H9 (cell line): ENCODE measurements around the gene SLCO3A1. TPM values are rescaled to one million over a fixed set of nuclear protein-coding genes. Genes with fewer than 3 reads are reported as not detected.

Source experiments
- DNase-seq: peaks from one replicate; pipeline ENCODE4 v3.0.0-alpha.2; 2017
- H2AFZ ChIP-seq: one replicate; pipeline ENCODE4 v1.6.1; 2013; ENCODE audit warnings: mild to moderate bottlenecking, low read length, control low read depth, moderate library complexity
- H2AK5ac ChIP-seq: 2 replicates; pipeline ENCODE4 v1.6.1; 2013; ENCODE audit warnings: low read length, control low read depth, mixed read lengths; ENCODE audit not compliant: insufficient read length
- H2BK120ac ChIP-seq: one replicate; pipeline ENCODE4 v1.6.1; 2013; ENCODE audit warnings: low read depth, mild to moderate bottlenecking, low read length, control low read depth, inconsistent platforms; ENCODE audit not compliant: poor library complexity, severe bottlenecking
- H2BK12ac ChIP-seq: 2 replicates; pipeline ENCODE4 v1.6.1; 2013; ENCODE audit warnings: low read length, control low read depth, mixed read lengths, low read depth; ENCODE audit not compliant: insufficient read length
- H2BK15ac ChIP-seq: 2 replicates; pipeline ENCODE4 v1.6.1; 2013; ENCODE audit warnings: low read depth, low read length, control low read depth
- H2BK20ac ChIP-seq: one replicate; pipeline ENCODE4 v1.6.1; 2013; ENCODE audit warnings: low read depth, mild to moderate bottlenecking, low read length, control low read depth, inconsistent platforms; ENCODE audit not compliant: poor library complexity, severe bottlenecking
- H2BK5ac ChIP-seq: 2 replicates; pipeline ENCODE4 v1.6.1; 2013; ENCODE audit warnings: low read length, control low read depth, mixed read lengths; ENCODE audit not compliant: insufficient read length
- H3K14ac ChIP-seq: 2 replicates; pipeline ENCODE4 v1.6.1; 2013; ENCODE audit warnings: low read length, control low read depth; ENCODE audit not compliant: insufficient read depth
- H3K18ac ChIP-seq: 2 replicates; pipeline ENCODE4 v1.6.1; 2013; ENCODE audit warnings: low read depth, mild to moderate bottlenecking, mixed read lengths, low read length, control low read depth; ENCODE audit not compliant: insufficient read length
- H3K23ac ChIP-seq: 2 replicates; pipeline ENCODE4 v1.6.1; 2013; ENCODE audit warnings: low read length, control low read depth, mixed read lengths, low read depth; ENCODE audit not compliant: insufficient read length
- H3K23me2 ChIP-seq: 2 replicates; pipeline ENCODE4 v1.6.1; 2013; ENCODE audit warnings: low read depth, mild to moderate bottlenecking, mixed read lengths, low read length, control low read depth; ENCODE audit not compliant: insufficient read length, poor library complexity, severe bottlenecking
- H3K27ac ChIP-seq: 2 replicates; pipeline ENCODE4 v1.5.1; 2013; ENCODE audit warnings: low read length, control low read depth, mixed read lengths, low read depth; ENCODE audit not compliant: insufficient read length
- H3K27me3 ChIP-seq: 2 replicates; pipeline ENCODE4 v1.6.1; 2013; ENCODE audit warnings: low read length, control low read depth, inconsistent platforms; ENCODE audit not compliant: insufficient read depth
- H3K4ac ChIP-seq: 2 replicates; pipeline ENCODE4 v1.6.1; 2013; ENCODE audit warnings: low read depth, mild to moderate bottlenecking, control low read depth, inconsistent platforms, low read length, moderate library complexity
- H3K4me1 ChIP-seq: 2 replicates; pipeline ENCODE4 v1.6.1; 2013; ENCODE audit warnings: low read length, control low read depth, inconsistent platforms; ENCODE audit not compliant: insufficient read depth
- H3K4me2 ChIP-seq: 2 replicates; pipeline ENCODE4 v1.6.1; 2013; ENCODE audit warnings: low read length, control low read depth, mixed read lengths; ENCODE audit not compliant: insufficient read length, insufficient read depth
- H3K56ac ChIP-seq: 2 replicates; pipeline ENCODE4 v1.6.1; 2013; ENCODE audit warnings: low read depth, mild to moderate bottlenecking, mixed read lengths, low read length, control low read depth; ENCODE audit not compliant: insufficient read length
- H3K79me1 ChIP-seq: 2 replicates; pipeline ENCODE4 v1.6.1; 2013; ENCODE audit warnings: low read depth, mild to moderate bottlenecking, moderate library complexity, low read length, control low read depth, inconsistent platforms; ENCODE audit not compliant: insufficient read depth, poor library complexity, severe bottlenecking
- H3K79me2 ChIP-seq: 2 replicates; pipeline ENCODE4 v1.6.1; 2013; ENCODE audit warnings: low read length, control low read depth, inconsistent platforms; ENCODE audit not compliant: insufficient read depth
- H3K9ac ChIP-seq: 2 replicates; pipeline ENCODE4 v1.6.1; 2013; ENCODE audit warnings: low read length, control low read depth, mixed read lengths; ENCODE audit not compliant: insufficient read length; ENCODE audit errors: extremely low read depth
- H3K9me3 ChIP-seq: one replicate; pipeline ENCODE4 v1.6.1; 2013; ENCODE audit warnings: low read depth, low read length, inconsistent platforms; ENCODE audit not compliant: control insufficient read depth
- H3T11ph ChIP-seq: one replicate; pipeline ENCODE4 v1.6.1; 2013; ENCODE audit warnings: mild to moderate bottlenecking, low read length, control low read depth, inconsistent platforms
- H4K20me1 ChIP-seq: one replicate; pipeline ENCODE4 v1.6.1; 2013; ENCODE audit not compliant: control insufficient read depth, insufficient read length, insufficient read depth
- H4K5ac ChIP-seq: 2 replicates; pipeline ENCODE4 v1.6.1; 2013; ENCODE audit warnings: low read depth, mild to moderate bottlenecking, mixed read lengths, low read length, control low read depth; ENCODE audit not compliant: insufficient read length
- H4K8ac ChIP-seq: replicated peaks from 2 replicates; pipeline ENCODE4 v1.6.1; 2013; ENCODE audit warnings: low read length, control low read depth, mixed read lengths, low read depth; ENCODE audit not compliant: insufficient read length
- H4K91ac ChIP-seq: 2 replicates; pipeline ENCODE4 v1.6.1; 2013; ENCODE audit warnings: low read depth, mild to moderate bottlenecking, moderate library complexity, mixed read lengths, low read length, control low read depth; ENCODE audit not compliant: insufficient read length
- H3K27ac Mint-ChIP-seq, 3 experiments: 2 replicates in 2 of 3; 3 replicates in 1 of 3; pipeline ENCODE4 v1.8.0; 2020 to 2021; ENCODE audit warnings: mixed read lengths in 3 of 3, mild to moderate bottlenecking in 1 of 3, moderate library complexity in 1 of 3
- H3K27me3 Mint-ChIP-seq: 2 replicates; pipeline ENCODE4 v1.8.0; 2021; ENCODE audit warnings: low read depth, mild to moderate bottlenecking, moderate library complexity, mixed read lengths
- H3K36me3 Mint-ChIP-seq, 3 experiments: 2 replicates in 2 of 3; 3 replicates in 1 of 3; pipeline ENCODE4 v1.8.0; 2020 to 2021; ENCODE audit warnings: low read depth in 3 of 3, mixed read lengths in 3 of 3; ENCODE audit not compliant: insufficient read depth in 1 of 3
- H3K4me1 Mint-ChIP-seq, 2 experiments: 2 replicates each; pipeline ENCODE4 v1.8.0; 2020; ENCODE audit warnings: mixed read lengths in 2 of 2
- H3K4me3 Mint-ChIP-seq, 2 experiments: 2 replicates in 1 of 2; 3 replicates in 1 of 2; pipeline ENCODE4 v1.8.0; 2020 to 2021; ENCODE audit warnings: mild to moderate bottlenecking in 2 of 2, mixed read lengths in 2 of 2, moderate library complexity in 1 of 2
- H3K9me3 Mint-ChIP-seq, 2 experiments: 2 replicates in 1 of 2; 3 replicates in 1 of 2; pipeline ENCODE4 v1.8.0; 2020; ENCODE audit warnings: mild to moderate bottlenecking in 2 of 2, mixed read lengths in 2 of 2, moderate library complexity in 1 of 2
- CTCF ChIP-seq: fragments of 200-600 bp; sonication (generic); conservative IDR thresholded peaks from 3 replicates; pipeline ENCODE4 v1.8.0; 2021; ENCODE audit warnings: antibody characterized with exemption, mild to moderate bottlenecking
- WGBS: extraction: QIAGEN DNeasy Blood & Tissue Kit; methylation state at CpG from one replicate; pipeline ENCODE4 v1.1.7; 2013; ENCODE audit warnings: missing lambda C conversion rate, low lambda C conversion rate, mixed read lengths; ENCODE audit not compliant: insufficient read length; ENCODE audit errors: extremely low coverage; 5-methylcytosine and 5-hydroxymethylcytosine counted together
- total RNA-seq: library from RNA; stranded (reverse); gene quantifications from 2 replicates; pipeline ENCODE4 v1.2.1, GENCODE V29; 2021

SLCO3A1 gene
- total RNA-seq, 1 experiment from 2014 or later: 9.4 TPM

- no peaks in the 10 kb centered on the region for H3K23me2 ChIP-seq
- WGBS: no CpG with 5 or more reads among the region's 2 CpGs
- no peak overlapping the region for H3K18ac ChIP-seq
- no peak overlapping the region for H2AK5ac ChIP-seq
- peaks cover 9 to 17% of the 10 kb centered on the region in 2 experiments; a peak in 4 of 5 replicates for H3K9me3 Mint-ChIP-seq
- H3K27ac Mint-ChIP-seq: no peak overlapping the region
- no peak overlapping the region for H3K14ac ChIP-seq
- H4K5ac ChIP-seq: no peak overlapping the region
- H3K4me1 Mint-ChIP-seq: peaks cover 6 to 29% of the 10 kb centered on the region in 2 experiments
- H3K79me2 ChIP-seq: no peaks in the 10 kb centered on the region
- H3K9me3 ChIP-seq: no peaks in the 10 kb centered on the region
- H3K27me3 ChIP-seq: no peaks in the 10 kb centered on the region
- H3T11ph ChIP-seq: no peak overlapping the region
- no peak overlapping the region for H3K9ac ChIP-seq
- no peak overlapping the region for H4K8ac ChIP-seq
- no peak overlapping the region for H3K4me3 Mint-ChIP-seq
- no peak overlapping the region for H3K4ac ChIP-seq
- no peak overlapping the region for H3K27ac ChIP-seq
- no peaks in the 10 kb centered on the region for H4K20me1 ChIP-seq
- H3K79me1 ChIP-seq: no peaks in the 10 kb centered on the region
- H4K91ac ChIP-seq: no peak overlapping the region
- no peak overlapping the region for H2BK12ac ChIP-seq
- H3K36me3 Mint-ChIP-seq: peaks cover 0 to 8% (median 5%) of the 10 kb centered on the region in 3 experiments; a peak in 3 of 7 replicates
- no peak overlapping the region for H2BK20ac ChIP-seq
- H3K27me3 Mint-ChIP-seq: peaks cover 8% of the 10 kb centered on the region
- TF ChIP-seq CTCF: no peak
- DNase-seq: no peak
- peaks cover 3% of the 10 kb centered on the region for H3K4me1 ChIP-seq
- no peak overlapping the region for H2BK15ac ChIP-seq
- H3K56ac ChIP-seq: no peak overlapping the region
- H3K4me2 ChIP-seq: no peak overlapping the region
- no peak overlapping the region for H2BK5ac ChIP-seq
- no peak overlapping the region for H2AFZ ChIP-seq
- H2BK120ac ChIP-seq: no peak overlapping the region
- no peak overlapping the region for H3K23ac ChIP-seq
Measured at GRCh38 chr15:91833056-91833455, 20.5 kb upstream of the SLCO3A1 start.
